Hematopoietic multipotent progenitor cell (in vitro differentiated cells): ENCODE data around the gene INAVA. TPM values are rescaled to one million over a fixed set of nuclear protein-coding genes. Genes with fewer than 3 reads are reported as not detected.

Experiments
- DNase-seq, 3 donors: peaks; one replicate each; pipeline ENCODE4 v3.0.0-alpha.2; 2011 to 2015; ENCODE audit warnings: low read depth in 2 of 3, low spot score in 2 of 3
- total RNA-seq: library from RNA; depleted of rRNA; stranded (reverse); fragments of >200 nt; gene quantifications from one replicate; pipeline ENCODE4 v1.2.3, GENCODE V29; 2012

Gene INAVA
- total RNA-seq, 1 donor, result under 0.01 TPM

DNA sequence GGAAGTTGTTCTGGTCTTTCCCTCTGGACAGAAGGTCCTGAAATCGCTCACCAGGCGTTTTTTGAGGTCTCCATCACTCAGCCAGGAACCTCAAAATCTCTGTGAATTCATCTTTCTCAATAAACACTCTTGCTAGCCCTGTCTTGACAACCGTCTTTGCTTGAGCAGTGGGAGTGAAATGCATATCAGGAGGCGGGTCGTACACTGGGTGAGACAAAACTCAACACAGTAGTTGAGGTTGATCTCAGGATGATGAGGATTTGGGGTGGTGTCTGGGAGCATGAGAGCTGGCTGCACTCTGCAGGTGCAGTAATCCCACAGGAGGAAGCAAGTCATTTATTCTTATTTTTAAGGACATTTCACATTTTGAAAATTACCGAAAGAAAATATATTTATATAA, 20.0 kb upstream of the INAVA start:
- DNase-seq, result no peak

DNA sequence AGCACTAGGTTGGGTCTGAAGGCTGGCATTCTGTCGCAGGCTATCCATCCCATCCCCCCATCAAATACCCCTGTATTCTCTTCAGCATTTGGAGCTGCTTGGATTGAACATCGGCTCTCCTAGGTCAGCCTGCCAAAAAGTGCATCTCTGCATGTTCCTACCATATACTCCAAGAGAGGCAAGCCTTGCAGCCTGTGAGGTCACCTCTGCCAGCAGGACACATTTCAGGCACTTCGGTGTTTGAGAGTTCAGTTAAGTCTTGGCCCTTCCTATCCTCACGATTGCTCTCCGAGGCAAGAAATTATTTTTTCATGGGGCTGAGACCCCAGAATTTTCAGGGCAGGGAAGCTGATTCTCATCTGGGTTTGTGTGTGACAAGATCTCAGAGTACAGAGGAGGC, 19.3 kb upstream of the INAVA start:
- no peak for DNase-seq

DNA sequence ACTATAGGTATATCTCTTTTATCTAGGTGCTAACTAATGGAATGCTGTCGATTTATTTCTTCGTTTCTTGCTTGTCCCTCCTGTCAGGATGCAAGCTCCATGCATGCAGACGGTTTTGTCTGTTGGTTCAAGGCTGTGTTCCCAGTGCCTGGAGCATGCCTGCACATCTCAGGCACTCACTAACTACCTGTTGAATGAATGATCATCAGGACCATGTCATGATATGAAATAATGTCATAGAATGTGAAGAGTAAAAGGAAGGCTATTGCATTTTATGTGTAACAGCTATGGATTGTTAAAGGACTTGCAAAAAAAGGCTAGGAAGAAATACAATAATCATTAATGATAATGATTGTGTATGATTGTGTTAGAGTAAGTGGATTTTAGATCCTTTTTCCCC, 17.7 kb upstream of the INAVA start:
- DNase-seq, result no peak

DNA sequence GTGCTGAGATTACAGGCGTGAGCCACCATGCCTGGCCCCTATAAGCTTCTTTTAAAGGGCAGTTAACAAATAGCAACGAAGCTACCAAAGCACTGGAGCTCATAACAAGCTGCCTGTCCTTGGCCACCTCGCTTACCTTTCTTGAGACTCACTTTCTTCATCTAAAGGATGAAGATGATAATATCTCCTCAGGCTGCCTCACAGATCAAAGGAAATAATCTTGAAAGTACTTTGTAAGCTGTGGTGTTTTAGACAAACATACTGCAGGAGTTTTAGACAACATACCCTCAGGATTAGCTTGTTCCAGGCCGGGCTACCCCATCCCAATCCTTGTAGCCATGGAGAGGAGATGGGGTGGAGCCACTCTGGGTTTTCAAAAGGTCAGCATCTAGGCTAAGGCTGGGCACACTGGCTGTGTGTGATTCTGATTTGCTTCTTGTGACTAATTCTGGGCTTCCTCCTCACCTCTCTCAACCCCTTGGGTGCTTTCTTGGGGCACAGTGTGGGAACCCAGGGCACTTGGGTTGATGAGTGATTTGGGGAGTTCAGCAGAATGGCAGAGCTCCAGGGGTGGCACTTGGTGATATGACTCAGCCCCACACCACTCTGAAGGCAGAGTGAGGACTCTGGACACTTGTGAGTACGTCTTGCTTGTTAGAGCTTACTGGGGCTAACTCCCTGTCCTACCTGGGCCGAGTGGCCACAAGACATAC, 16.7 kb upstream of the INAVA start:
- DNase-seq, result no peak

DNA sequence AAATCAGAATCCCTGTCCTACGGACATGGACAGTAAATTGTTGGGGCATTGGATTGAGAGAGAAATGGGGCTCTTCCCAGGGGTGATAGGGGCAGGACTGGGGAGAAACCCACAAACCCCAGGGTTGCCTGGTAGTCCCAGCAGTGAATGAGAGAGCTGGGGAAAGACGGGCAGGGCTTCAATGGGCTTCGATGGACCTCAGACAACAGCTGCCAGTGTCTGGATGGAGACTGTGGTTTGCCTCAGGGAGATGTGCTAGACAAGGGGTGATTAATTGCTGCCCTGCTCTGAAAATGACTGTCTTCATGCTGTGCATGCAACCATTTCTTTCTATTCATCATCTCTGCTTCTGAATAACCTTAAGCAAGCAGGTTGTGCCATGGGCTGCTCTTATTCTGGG, 14.5 kb upstream of the INAVA start:
- DNase-seq, result no peak

DNA sequence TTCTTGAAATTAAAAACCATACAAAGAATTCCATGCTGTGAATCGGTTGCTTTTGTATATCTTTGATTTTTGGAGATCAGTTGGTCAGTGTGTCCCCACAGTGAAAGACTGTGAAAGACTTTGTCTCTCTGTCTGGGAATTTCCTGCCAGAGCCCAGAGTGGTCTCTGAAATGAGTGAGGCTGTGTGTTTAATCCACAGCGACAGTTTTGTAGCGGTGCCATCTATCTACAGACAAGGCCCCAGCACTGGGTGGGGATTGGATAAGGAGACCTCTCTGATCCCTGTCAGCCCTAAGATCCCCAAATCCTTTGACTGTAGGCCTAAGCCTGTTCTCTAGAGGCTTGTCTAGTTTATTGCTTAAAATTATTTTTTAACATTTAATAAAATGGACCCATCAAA, 11.6 kb upstream of the INAVA start:
- no peak for DNase-seq

DNA sequence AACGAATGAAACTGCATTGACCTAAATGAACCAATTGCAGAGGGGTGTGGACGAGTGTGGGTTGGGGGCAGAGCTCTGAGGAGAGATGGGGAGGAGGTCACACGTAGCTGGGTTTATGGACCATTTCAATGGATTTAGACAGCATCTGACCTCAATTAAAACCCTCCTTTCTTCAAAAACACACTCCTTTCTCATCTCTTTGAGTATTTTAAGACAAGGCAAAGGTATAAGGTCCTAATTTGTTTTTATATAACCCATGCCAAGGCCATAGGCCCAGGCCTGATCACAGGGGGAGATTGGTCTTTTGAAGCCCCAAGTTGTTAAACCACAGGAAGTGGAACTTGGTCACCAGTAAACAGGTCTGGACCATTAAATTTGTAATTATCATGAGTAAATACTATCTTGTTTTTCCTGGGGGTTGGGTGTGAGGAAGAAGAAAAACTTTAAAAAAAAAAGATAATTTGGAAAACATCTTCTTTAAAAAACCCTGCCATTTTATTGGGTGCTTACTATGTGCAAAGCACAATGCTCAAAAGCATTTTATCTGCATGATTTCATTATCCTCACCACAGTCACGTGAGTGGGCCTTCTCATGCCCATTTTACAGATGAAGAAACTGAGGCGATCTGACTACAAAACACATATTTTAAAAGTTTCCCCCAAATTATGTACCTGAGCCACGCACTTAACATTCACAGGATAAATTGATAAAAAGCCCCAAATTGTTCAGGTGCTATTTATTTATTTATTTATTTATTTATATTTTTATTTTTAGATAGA, 8.9 kb upstream of the INAVA start:
- no peak for DNase-seq

DNA sequence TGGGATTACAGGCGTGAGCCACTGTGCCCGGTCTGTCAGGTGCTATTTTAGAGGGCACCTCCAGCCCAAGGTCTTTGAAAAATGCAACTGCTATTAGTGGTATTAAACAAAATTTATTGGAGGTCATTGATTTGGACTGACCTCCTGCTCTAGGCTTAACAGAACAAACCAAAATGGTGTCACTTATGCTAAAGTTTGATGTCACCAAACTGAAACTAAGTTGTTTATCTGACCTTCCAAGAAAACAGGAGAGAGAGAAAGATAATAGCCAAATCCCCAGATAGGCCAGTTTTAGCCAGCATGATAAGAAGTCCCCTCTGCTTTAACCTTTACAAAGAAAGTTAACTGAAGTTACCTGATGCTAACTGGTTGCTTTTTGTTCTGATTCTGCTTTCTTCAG, 8.1 kb upstream of the INAVA start:
- no peak for DNase-seq

DNA sequence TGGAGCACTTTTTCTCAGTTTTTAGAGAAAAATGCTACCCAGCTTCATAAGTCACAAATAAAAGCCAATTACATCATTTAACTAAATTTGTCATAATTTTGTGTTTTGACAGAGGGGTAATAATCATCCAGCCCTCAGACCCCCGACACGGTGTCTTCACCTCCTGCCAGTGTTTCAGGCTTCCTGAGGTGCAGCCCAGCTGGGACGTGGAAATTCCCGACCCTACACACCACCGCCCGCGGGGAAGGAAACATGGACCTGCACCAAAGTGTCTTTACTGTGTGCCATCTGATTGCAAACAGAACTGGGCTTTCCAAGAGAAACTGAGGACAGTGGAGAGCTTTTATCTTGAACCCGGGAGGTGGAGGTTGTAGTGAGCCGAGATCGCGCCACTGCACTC, 7.7 kb upstream of the INAVA start:
- DNase-seq, result no peak

DNA sequence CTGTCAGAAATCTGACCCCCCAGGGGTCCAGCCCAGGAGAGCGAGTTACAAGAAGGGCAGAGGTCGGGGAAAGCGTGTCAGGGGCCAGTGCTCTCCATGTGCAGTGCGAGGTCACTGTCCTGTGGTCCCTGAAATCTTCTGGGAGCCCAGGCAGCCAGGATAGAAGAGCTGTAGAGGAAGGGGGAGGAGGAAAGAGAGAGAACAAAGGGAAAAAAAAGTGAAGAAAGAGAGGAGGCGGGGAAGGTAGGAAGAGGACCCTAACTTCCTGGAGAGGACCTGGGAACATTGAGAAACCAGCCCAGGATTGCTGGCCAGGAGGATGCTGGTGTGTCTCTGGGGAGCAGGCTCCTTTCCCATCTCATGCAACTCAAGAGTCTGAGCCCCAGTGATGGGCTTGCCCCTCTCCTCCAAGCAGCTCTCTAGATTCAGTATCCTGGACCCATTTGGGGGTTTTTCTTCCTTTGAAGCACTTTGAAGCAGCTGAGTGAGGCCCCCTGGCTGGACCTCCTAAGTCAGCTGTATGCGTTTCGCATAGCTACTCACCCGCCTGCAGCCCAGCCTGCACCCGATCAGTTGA, 6.8 kb upstream of the INAVA start:
- DNase-seq, result no peak

DNA sequence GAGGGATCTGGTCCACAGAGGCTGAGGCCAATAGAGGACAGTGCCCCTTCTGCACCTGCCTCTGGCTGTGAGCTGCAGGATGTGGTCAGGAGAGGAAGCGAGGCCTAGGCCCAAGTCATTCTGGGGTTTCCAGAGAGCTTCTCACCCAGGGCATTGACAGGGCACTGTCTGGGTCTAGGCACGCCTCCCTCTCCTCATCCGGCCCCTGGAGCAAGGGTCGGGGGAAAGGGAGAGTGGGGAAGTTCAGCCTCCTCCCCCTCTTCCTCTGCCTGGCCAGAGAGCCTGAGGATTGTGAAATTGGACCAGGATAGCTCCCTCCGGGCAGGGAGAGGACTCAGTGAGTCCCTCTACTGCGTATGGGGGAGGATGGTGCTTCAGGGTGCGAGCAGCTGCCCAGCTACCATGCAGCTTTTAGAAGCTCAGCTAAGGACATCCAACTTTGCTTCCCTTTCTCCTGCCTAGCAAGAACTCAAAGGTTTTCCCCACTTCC, 6.3 kb upstream of the INAVA start:
- peak in 2 of 3 donors; percentile 67 to 73 for DNase-seq

DNA sequence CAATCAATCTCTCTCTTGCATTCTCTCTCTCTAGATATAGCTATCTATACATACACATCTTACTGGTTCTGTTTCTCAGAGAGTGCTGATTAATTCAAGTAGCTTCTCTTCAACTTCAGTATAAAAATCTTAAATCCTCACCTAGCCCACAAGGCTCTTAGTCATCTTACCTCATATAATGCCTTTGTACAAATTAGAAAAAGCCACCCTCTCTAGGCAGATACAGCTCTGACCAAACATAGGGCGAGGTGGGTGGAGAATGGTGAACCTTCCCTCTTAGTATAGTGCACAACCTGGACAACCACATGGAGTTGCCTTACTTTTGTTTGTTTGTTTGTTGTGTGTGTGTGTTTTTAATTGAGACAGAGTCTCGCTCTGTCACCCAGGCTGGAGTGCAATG, 5.1 kb upstream of the INAVA start:
- no peak for DNase-seq

DNA sequence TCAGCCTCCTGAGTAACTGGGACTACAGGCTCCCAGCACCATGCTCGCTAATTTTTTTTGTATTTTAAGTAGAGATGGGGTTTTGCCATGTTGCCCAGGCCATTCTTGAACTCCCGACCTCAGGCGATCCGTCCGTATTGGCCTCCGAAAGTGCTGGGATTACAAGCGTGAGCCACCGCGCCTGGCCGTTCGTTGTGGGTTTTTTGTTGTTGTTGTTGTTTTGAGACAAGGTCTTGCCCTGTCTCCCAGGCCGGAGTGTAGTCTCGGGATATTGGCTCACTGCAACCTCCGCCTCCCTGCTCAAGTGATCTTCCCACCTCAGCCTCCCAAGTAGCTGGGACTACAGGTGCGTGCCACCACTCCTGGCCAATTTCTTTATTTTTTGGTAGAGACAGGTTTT, 4.7 kb upstream of the INAVA start:
- no peak for DNase-seq

DNA sequence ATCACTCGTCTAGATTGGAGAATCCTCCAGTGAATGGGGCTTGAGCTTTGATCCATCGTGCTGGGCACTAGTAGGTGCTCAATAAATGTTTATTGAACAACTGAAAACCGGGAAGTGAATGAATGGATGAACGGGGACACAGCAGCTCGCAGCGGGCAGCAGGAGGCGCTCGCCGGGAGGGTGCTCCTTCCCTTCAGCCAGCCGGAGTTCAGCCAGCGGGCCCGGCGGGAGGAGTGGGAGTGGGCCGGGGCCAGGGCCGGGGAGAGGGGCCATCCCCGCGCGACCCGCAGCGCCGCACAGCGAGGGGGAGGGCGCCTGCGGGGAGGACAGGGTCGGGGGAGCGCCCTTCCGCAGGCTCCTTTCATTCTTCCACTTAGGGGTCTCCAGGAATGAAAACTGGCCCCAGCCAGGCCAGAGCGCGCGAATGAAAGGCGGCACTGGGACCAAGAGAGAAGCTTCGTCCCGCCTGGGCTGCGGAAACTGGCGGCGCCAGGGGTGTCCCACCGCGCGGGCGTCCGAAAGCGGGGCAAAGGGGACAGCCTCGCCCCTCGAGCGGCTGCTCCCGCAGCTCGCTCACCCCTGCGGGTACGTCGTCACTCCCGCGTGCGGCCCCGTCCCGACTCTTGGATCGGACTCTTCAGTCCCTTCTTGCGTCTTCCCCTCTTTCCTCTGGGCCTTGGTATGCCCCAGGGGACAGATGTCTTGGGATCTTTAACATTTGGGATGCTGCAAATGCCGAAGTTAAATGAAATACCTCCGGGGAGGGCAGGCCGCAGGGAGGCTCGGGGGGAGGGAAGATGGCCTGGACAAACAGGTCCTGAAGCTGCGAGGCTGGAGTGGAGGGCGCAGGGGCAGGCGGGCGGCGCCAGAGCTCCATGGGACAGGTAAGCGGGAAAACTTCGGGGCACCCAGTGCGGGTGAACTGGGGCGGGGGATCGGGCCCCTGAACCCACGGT, 3.6 kb upstream of the INAVA start:
- DNase-seq, result no peak

DNA sequence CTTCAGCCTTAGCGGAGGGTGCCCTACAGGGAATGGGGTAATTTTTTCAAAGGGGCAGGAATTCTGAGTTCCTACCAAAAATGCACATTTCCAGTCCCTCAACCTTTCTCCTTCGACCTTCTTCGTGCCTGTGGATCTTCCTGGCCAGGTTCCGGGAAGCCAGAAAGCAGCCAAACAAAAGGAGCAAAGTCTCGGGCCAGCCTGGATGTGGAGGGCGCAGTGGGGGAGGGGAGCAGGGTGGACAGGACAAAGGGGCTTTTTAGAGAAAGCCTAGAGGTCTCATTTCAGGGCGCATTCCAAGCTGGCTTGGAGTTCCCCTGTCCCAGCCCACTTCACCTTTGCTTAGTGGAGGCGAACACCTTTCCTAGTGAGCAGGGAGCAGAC, 2.9 kb upstream of the INAVA start:
- no peak for DNase-seq

DNA sequence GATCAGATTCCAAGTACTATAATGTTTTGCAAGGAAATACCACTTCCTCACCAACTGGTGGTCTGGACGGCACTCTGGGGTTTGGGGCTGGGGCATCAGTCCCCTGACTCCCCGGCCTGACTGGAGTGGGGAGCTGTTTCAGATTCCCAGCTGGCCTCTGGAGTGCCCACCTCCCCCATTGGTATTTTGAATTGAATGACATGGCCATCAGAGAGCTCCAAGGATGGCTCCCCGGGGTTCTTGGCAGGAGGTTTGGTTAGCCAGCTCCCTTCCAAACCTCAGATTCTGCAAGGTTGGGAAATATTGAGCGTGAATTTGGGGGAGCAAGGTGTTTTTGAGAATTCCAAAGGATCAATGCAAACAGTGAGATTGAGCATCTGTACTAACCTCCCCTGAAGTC, 2.2 kb upstream of the INAVA start:
- no peak for DNase-seq

DNA sequence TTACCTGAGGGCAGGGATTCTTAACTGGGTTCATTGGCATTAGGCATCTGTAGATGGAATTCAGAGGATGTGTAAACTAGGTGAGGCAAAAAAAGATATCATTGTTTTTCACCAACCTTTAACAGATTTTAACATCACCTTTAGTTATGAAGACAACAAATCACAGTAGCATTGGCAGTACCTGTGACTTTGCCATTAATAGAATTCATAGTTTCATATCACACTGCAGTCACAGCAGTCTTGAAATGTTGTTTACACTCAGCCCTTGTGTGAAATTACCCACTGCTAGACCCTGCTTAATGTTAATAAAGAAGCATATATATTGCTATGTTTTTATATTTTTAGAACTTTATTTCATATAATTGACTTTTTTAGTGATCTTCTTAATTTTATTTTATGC, 1.7 kb upstream of the INAVA start:
- no peak for DNase-seq

DNA sequence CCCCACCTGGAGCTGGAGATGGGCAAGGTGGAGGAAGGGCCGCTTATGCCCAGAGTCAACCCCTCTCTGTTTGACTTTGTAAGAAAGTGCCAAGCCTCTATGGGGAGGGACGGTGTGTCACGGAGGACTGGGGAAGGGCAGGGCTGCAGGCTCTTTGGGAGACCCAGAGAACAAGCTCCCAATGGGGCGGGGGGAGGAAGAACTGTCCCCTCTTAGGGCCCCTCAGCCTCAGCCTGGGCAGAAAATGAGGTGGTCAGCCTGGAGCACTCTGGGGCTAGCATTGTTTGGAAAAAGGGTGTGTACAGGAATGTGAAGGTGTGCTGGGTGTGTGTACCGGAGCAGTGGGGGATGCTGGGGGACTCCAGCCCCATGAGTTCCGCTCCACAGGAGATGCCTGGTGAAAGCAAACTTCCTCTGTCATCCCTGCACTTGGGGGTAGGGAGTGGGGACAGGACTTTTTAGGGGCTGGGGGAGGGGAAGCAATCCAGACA, 1.2 kb upstream of the INAVA start:
- DNase-seq, result no peak

DNA sequence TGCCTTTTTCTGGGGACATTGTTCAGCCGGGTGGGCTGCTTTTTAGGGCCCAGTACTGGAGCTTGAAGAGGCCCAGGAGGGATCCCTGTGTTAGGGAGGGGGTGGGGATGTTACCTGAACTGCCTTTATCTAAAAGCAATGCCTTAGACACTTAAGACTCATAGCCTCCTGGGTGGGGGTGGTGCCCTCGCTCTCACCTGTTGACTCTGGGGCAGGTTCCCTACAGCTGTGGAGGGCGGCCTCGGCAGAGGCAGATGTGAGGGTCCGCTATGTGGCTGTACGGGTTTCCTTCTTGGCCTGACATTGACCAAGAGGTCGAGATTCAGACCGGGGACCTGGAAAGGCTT, 716 bp downstream of the INAVA start:
- no peak for DNase-seq

DNA sequence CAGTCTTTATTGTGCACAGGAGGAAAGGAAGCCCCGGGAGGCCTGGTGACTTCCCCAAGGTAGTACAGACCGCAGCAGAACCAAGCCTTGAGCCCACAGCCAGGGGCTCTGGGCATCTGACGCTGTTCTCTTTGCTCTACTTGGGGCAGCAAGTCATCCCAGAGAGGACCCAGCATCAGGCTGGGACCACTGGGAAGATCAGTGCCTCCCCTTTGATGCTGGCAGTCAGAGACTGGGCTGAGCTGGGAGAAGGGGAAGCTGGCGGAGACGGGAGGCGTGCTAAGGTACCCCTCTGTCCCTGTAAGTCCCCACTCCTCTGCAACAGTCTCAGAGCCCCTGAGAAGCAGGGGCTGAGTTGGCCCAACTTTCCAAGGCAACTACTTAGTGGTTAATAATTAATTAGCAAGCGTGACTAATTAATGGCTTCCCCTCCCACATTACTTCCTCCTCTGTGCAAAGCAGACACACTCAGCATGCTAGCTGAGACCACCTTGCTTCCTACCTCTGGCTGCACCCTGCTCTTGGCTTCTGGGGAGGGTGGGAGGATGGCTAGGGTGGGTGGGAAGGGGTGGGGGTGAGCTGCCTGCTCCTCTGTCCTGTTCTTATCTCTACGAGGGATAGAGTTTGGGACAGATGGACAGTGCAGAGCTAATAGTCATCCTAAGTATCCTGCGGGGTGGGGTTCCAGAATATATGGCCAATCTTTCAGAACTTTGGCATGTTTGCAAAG, 1.3 kb downstream of the INAVA start:
- no peak for DNase-seq
